CD4-positive, alpha-beta T cell (primary cell): ENCODE results near the gene ZNF541. TPM values are rescaled to one million over a fixed set of nuclear protein-coding genes. Genes with fewer than 3 reads are reported as not detected.

Experiments
- ATAC-seq: fragments of 200-7000 bp; cut with Tn5 transposase; one replicate; pipeline ENCODE4 v1.10.0; 2022; ENCODE audit warnings: mild to moderate bottlenecking; ENCODE audit not compliant: poor library complexity
- CTCF ChIA-PET: fragments of 350-600 bp; sonication (Branson Sonifier 250); formaldehyde crosslinking; loops from one replicate; lab custom pipeline; 2021; ENCODE audit warnings: antibody characterized with exemption, inconsistent platforms; lab: Charles Lee
- POLR2A ChIA-PET: fragments of 350-600 bp; sonication (Branson Sonifier 250); formaldehyde crosslinking; loops from one replicate; lab custom pipeline; 2021; ENCODE audit warnings: antibody characterized with exemption, inconsistent platforms; lab: Charles Lee
- DNase-seq, 14 experiments: peaks; one replicate each; pipeline ENCODE4 v3.0.0-alpha.2; 2013 to 2020; ENCODE audit warnings: mixed read lengths in 2 of 14
- H3K27ac ChIP-seq, 2 donors: one replicate each; pipeline versions ENCODE4 v1.5.1 to v1.7.0; 2013; ENCODE audit warnings: low read length in 2 of 2, low read depth in 1 of 2, mild to moderate bottlenecking in 1 of 2
- H3K27me3 ChIP-seq, 2 experiments: 1 replicate in 1 of 2; 2 replicates in 1 of 2; pipeline versions ENCODE4 v1.6.1 to v1.7.0; 2013; ENCODE audit warnings: low read length in 2 of 2, control low read depth in 1 of 2, mild to moderate bottlenecking in 1 of 2, moderate library complexity in 1 of 2; ENCODE audit not compliant: insufficient read depth in 2 of 2, control insufficient read depth in 1 of 2
- H3K36me3 ChIP-seq: one replicate; pipeline ENCODE4 v1.6.1; 2013; ENCODE audit warnings: low read length, control low read depth; ENCODE audit not compliant: insufficient read depth
- H3K4me1 ChIP-seq: one replicate; pipeline ENCODE4 v1.6.1; 2013; ENCODE audit warnings: low read length, control low read depth; ENCODE audit not compliant: insufficient read depth
- H3K4me3 ChIP-seq: one replicate; pipeline ENCODE4 v1.5.1; 2013; ENCODE audit warnings: mild to moderate bottlenecking, low read length, moderate library complexity
- H3K9me3 ChIP-seq, 2 experiments: 1 replicate in 1 of 2; 2 replicates in 1 of 2; pipeline versions ENCODE4 v1.6.1 to v1.7.0; 2013; ENCODE audit warnings: low read length in 2 of 2, mild to moderate bottlenecking in 2 of 2, control low read depth in 1 of 2, moderate library complexity in 1 of 2; ENCODE audit not compliant: control insufficient read depth in 1 of 2, insufficient read depth in 1 of 2
- H3K27ac Mint-ChIP-seq: one replicate; pipeline ENCODE4 v1.8.0; 2020; ENCODE audit warnings: mixed read lengths
- H3K27me3 Mint-ChIP-seq: one replicate; pipeline ENCODE4 v1.8.0; 2021; ENCODE audit warnings: mixed read lengths
- H3K36me3 Mint-ChIP-seq: one replicate; pipeline ENCODE4 v1.8.0; 2021; ENCODE audit warnings: low read depth, mixed read lengths
- H3K4me1 Mint-ChIP-seq: one replicate; pipeline ENCODE4 v1.8.0; 2021; ENCODE audit warnings: low read depth, mixed read lengths
- H3K4me3 Mint-ChIP-seq: one replicate; pipeline ENCODE4 v1.8.0; 2020; ENCODE audit warnings: mild to moderate bottlenecking, mixed read lengths
- H3K9me3 Mint-ChIP-seq: one replicate; pipeline ENCODE4 v1.8.0; 2020; ENCODE audit warnings: mixed read lengths
- CTCF ChIP-seq: fragments of 200-600 bp; IDR thresholded peaks from one replicate; pipeline ENCODE4 v1.8.0; 2022; ENCODE audit warnings: antibody characterized with exemption, mild to moderate bottlenecking
- intact Hi-C, 2 experiments: fragments of 100-400 bp; cut with DNase I in 1 of 2; cut with micrococcal nuclease in 1 of 2; formaldehyde crosslinking; loops; one replicate each; pipeline versions ENCODE4 v1.15.1 to v1.9.0; 2023 to 2025; cut with DNase I, micrococcal nuclease
- total RNA-seq, 174 experiments: library from RNA in 2 of 174; stranded (reverse) in 2 of 174; gene quantifications; one replicate each; pipeline ENCODE4 v1.2.3 and lab custom pipeline; 2021 to 2026

ZNF541 gene
- total RNA-seq, 2 experiments from 2014 or later = 0.81 to 0.88 TPM

GRCh38 chr19:47537493-47537892 is 35.5 kb downstream of the ZNF541 start:
- H3K9me3 ChIP-seq = no peaks in the 10 kb centered on the region
- Mint-ChIP-seq H3K9me3 (no peaks in the 10 kb centered on the region), H3K4me1 (peaks cover 21% of the 10 kb centered on the region), H3K27ac (no peak overlapping the region), H3K27me3 (peaks cover 5% of the 10 kb centered on the region), H3K36me3 (no peaks in the 10 kb centered on the region), H3K4me3 (no peak overlapping the region)
- TF ChIP-seq CTCF = no peak
- CTCF ChIA-PET = interaction anchor here (0.7 kb wide), 1 partner anchor 151 kb away, joined by 3 read pairs; no protein-coding TSS in a partner anchor
- DNase-seq (no peak), ATAC-seq (no peak)
- no peak overlapping the region for H3K4me3 ChIP-seq
- no peak overlapping the region for H3K27ac ChIP-seq
- H3K4me1 ChIP-seq = peaks cover 28% of the 10 kb centered on the region
- H3K27me3 ChIP-seq = no peaks in the 10 kb centered on the region
- intact Hi-C loops = no loop called here
- no peaks in the 10 kb centered on the region for H3K36me3 ChIP-seq
- POLR2A ChIA-PET = no interaction called here

GRCh38 chr19:47534628-47535027 is 38.3 kb downstream of the ZNF541 start:
- H3K36me3 ChIP-seq = no peaks in the 10 kb centered on the region
- H3K27me3 Mint-ChIP-seq = no peaks in the 10 kb centered on the region
- no peaks in the 10 kb centered on the region for H3K27me3 ChIP-seq
- H3K9me3 Mint-ChIP-seq = no peaks in the 10 kb centered on the region
- no peak overlapping the region for H3K27ac Mint-ChIP-seq
- no peak overlapping the region for H3K27ac ChIP-seq
- DNase-seq (no peak), ATAC-seq (no peak)
- intact Hi-C loops = no loop called here
- ChIA-PET POLR2A (interaction anchor here (0.7 kb wide), 1 partner anchor 153 kb away, joined by 3 read pairs; no protein-coding TSS in a partner anchor), CTCF (no interaction called here)
- H3K9me3 ChIP-seq = no peaks in the 10 kb centered on the region
- H3K4me1 Mint-ChIP-seq = peaks cover under 1% of the 10 kb centered on the region
- no peak for TF ChIP-seq CTCF
- peaks cover 2% of the 10 kb centered on the region for H3K4me1 ChIP-seq
- no peak overlapping the region for H3K4me3 Mint-ChIP-seq
- no peak overlapping the region for H3K4me3 ChIP-seq
- H3K36me3 Mint-ChIP-seq = no peaks in the 10 kb centered on the region

- no peaks in the 10 kb centered on the region for H3K4me1 Mint-ChIP-seq
- Histone ChIP-seq H3K4me3 (no peak overlapping the region), H3K36me3 (no peaks in the 10 kb centered on the region), H3K27me3 (no peaks in the 10 kb centered on the region), H3K4me1 (no peaks in the 10 kb centered on the region), H3K27ac (no peak overlapping the region), H3K9me3 (no peaks in the 10 kb centered on the region)
- intact Hi-C loops = no loop called here
- ATAC-seq = no peak
- no peaks in the 10 kb centered on the region for H3K9me3 Mint-ChIP-seq
- CTCF ChIA-PET = interaction anchor here (0.8 kb wide), 1 partner anchor 17 kb away, joined by 3 read pairs; the partner anchor contains the start of gene NAPA
- H3K4me3 Mint-ChIP-seq = no peak overlapping the region
- no peak for DNase-seq
- POLR2A ChIA-PET = no interaction called here
- H3K27me3 Mint-ChIP-seq = no peaks in the 10 kb centered on the region
- no peaks in the 10 kb centered on the region for H3K36me3 Mint-ChIP-seq
- no peak overlapping the region for H3K27ac Mint-ChIP-seq
- TF ChIP-seq CTCF = no peak
These were observed 41.1 kb downstream of the ZNF541 start for GRCh38 chr19:47531640-47532387.
